ENCODE measurements around the gene WDFY2. TPM values are rescaled to one million over a fixed set of nuclear protein-coding genes. Genes with fewer than 3 reads are reported as not detected.

Gene WDFY2
- total RNA-seq, 6 donors from 2014 or later, result 13.4 to 34.0 (median 18.8) TPM

DNA sequence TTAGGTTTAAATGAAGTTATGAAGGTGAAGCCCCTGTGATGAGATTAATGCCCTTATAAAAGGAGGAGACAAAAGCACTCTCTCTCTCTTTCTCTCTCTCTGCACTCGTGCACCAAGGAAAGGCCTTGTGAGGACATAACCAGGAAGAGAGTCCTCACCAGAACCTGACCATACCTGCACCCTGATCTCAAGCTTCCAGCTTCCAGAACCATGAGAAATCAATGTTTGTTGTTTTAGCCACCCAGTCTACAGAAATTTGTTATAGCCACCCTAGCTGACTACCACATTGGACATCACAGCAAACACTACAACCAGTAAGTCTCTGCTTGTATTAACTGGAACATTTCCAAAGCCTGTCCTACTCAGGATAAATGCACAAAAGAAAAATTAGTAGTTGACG lies 34.7 kb upstream of the WDFY2 start:
- Histone ChIP-seq H3K27me3 (no peaks in the 10 kb centered on the region), H3K36me3 (no peaks in the 10 kb centered on the region), H3K9me3 (no peaks in the 10 kb centered on the region), H3K4me3 (no peak overlapping the region), H3K4me1 (peaks cover 0 to 6% (median 2%) of the 10 kb centered on the region in 4 donors), H3K27ac (no peak overlapping the region)
- TF ChIP-seq POLR2AphosphoS5 (IDR thresholded peaks at IDR 0.05) (no peak), POLR2A (IDR thresholded peaks at IDR 0.05) (no peak), EP300 (IDR thresholded peaks at IDR 0.05) (no peak)
- TF ChIP-seq, protein P1, sequence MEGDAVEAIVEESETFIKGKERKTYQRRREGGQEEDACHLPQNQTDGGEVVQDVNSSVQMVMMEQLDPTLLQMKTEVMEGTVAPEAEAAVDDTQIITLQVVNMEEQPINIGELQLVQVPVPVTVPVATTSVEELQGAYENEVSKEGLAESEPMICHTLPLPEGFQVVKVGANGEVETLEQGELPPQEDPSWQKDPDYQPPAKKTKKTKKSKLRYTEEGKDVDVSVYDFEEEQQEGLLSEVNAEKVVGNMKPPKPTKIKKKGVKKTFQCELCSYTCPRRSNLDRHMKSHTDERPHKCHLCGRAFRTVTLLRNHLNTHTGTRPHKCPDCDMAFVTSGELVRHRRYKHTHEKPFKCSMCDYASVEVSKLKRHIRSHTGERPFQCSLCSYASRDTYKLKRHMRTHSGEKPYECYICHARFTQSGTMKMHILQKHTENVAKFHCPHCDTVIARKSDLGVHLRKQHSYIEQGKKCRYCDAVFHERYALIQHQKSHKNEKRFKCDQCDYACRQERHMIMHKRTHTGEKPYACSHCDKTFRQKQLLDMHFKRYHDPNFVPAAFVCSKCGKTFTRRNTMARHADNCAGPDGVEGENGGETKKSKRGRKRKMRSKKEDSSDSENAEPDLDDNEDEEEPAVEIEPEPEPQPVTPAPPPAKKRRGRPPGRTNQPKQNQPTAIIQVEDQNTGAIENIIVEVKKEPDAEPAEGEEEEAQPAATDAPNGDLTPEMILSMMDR (IDR thresholded peaks at IDR 0.05), result no peak
- DNase-seq (no peak), ATAC-seq (ENCODE audit: low FRiP score in 2 of 2) (no peak)
- WGBS, 2 donors, result 73 to 87% methylated on average over 2 of the region's 2 CpGs

DNA sequence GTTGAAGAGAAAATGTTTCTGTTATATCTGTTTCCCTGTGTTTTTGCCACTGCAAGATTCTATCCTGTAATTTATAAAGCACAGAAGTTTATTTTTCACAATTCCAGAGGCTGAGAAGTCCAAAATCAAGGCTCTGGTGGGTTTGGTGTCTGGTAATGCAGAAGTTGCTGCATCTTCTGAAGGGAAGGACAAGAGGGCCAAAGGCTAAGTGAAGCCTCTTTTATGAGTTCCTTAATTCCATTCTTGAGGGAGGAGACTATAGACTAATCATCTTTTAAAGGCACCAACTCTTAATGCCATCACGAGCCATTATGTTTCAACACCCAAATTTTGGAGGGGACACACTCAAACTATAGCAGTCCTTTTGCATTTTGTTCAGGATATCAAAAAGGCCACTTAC lies 34.1 kb upstream of the WDFY2 start:
- ATAC-seq (ENCODE audit: low FRiP score in 2 of 2), result peak in 1 of 2 donors; percentile 42
- no peak for DNase-seq
- H3K4me1 ChIP-seq, result peaks cover 0 to 6% (median 2%) of the 10 kb centered on the region in 4 donors
- H3K27me3 ChIP-seq, result no peaks in the 10 kb centered on the region
- 82 to 85% methylated on average over 1 of the region's 1 CpG for WGBS, 2 donors
- no peak overlapping the region for H3K27ac ChIP-seq
- no peaks in the 10 kb centered on the region for H3K9me3 ChIP-seq
- no peak overlapping the region for H3K4me3 ChIP-seq
- no peaks in the 10 kb centered on the region for H3K36me3 ChIP-seq
- TF ChIP-seq EP300 (IDR thresholded peaks at IDR 0.05) (no peak), POLR2AphosphoS5 (IDR thresholded peaks at IDR 0.05) (no peak), POLR2A (IDR thresholded peaks at IDR 0.05) (no peak)
- TF ChIP-seq, protein P1 (IDR thresholded peaks at IDR 0.05), result no peak

DNA sequence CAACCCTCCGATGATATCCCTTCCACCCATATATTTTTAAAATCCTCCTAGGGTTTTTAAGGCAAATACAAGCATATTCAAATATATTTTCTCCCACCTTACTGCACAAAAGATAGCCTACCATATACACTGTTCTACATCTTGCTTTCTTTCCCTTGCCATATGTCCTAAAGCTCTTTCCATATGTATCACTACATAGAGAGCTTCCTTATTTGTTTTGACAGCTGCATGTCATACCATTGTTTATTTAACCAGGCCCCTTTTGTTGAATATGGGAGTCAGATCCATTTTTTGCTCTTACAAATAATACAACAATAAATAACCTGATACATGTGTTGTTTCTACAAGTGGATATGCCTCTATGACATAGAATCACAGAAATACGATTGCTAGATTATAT lies 32.8 kb upstream of the WDFY2 start:
- DNase-seq, result no peak
- no peak overlapping the region for H3K27ac ChIP-seq
- TF ChIP-seq, protein P1 (IDR thresholded peaks at IDR 0.05), result no peak
- no peak for TF ChIP-seq POLR2AphosphoS5 (IDR thresholded peaks at IDR 0.05)
- TF ChIP-seq EP300 (IDR thresholded peaks at IDR 0.05), result no peak
- no peak for TF ChIP-seq POLR2A (IDR thresholded peaks at IDR 0.05)
- WGBS, 2 donors, result 96 to 97% methylated on average over 2 of the region's 2 CpGs
- H3K4me3 ChIP-seq, result no peak overlapping the region
- no peaks in the 10 kb centered on the region for H3K27me3 ChIP-seq
- H3K36me3 ChIP-seq, result no peaks in the 10 kb centered on the region
- peaks cover 0 to 6% (median 2%) of the 10 kb centered on the region in 4 donors for H3K4me1 ChIP-seq
- H3K9me3 ChIP-seq, result no peaks in the 10 kb centered on the region
- no peak for ATAC-seq (ENCODE audit: low FRiP score in 2 of 2)

DNA sequence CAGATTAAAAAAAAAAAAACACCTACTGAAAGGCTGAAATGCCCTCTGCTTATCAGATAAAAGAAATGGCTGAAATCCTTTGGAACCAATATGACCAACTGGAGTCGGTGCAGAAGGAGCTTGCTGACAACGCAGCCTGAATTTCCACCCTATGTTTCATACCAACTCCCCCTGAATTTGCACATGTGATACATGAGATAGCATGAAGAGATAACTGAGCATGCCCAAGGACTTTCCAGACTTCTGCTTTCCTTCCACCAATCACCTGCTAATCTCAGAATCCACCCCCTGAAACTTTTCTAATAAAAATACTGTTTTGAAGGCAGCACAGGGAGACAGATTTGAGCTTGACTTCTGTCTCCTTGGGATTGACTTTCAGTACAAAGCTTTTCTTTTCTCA lies 32.2 kb upstream of the WDFY2 start:
- no peak for TF ChIP-seq POLR2AphosphoS5 (IDR thresholded peaks at IDR 0.05)
- TF ChIP-seq POLR2A (IDR thresholded peaks at IDR 0.05), result peak in 1 of 4 donors; percentile 26
- H3K4me1 ChIP-seq, result peaks cover 0 to 6% (median 2%) of the 10 kb centered on the region in 4 donors
- no peak overlapping the region for H3K4me3 ChIP-seq
- H3K27ac ChIP-seq, result no peak overlapping the region
- ATAC-seq (ENCODE audit: low FRiP score in 2 of 2) (no peak), DNase-seq (no peak)
- 46 to 66% methylated on average over 2 of the region's 2 CpGs for WGBS, 2 donors
- no peaks in the 10 kb centered on the region for H3K36me3 ChIP-seq
- no peaks in the 10 kb centered on the region for H3K27me3 ChIP-seq
- H3K9me3 ChIP-seq, result no peaks in the 10 kb centered on the region

DNA sequence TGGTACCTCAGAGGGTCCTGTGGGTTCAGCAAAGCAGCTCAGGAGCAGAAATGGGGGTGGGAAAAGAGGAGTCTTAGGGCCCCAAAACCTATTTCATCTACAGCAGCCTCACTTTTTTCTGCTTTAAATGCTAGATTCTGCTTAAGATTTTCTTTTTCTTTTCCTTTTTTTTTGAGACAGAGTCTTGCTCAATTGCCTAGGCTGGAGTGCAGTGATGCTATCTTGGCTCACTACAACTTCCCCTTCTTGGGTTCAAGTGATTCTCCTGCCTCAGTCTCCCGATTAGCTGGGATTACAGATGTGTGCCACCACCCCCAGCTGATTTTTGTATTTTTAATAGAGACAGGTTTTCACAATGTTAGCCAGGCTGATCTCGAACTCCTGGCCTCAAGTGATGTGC lies 30.7 kb upstream of the WDFY2 start:
- Histone ChIP-seq H3K9me3 (no peaks in the 10 kb centered on the region), H3K4me3 (no peak overlapping the region), H3K4me1 (peaks cover 0 to 11% (median 5%) of the 10 kb centered on the region in 4 donors), H3K27ac (no peak overlapping the region), H3K27me3 (no peaks in the 10 kb centered on the region), H3K36me3 (no peaks in the 10 kb centered on the region)
- no peak for ATAC-seq (ENCODE audit: low FRiP score in 2 of 2)
- TF ChIP-seq EP300 (IDR thresholded peaks at IDR 0.05) (no peak), POLR2AphosphoS5 (IDR thresholded peaks at IDR 0.05) (no peak)
- WGBS, 2 donors, result 73 to 78% methylated on average over 2 of the region's 2 CpGs
- no peak for DNase-seq

DNA sequence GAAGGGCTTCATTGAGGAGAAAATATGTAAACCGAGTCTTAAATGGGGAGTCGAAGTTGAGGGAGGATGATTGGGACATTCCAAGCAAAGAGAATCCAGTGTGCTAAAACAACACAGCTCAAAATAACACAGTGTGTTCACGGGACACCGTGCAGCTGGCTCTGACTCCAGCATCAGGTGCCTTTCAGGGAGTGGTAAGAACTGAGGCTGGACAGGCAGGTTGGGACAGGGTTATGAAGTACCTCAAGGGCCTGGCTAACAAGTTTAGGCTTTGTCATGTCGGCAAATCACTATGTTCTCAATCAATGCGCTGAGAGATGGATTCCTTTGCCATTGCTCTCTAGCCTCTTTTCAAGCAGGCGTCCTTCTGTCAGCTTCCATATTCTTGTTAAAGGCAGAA lies 27.5 kb upstream of the WDFY2 start:
- H3K4me1 ChIP-seq, result peaks cover 0 to 11% (median 0%) of the 10 kb centered on the region in 4 donors
- peak in 1 of 2 donors; percentile 49 for DNase-seq
- H3K27me3 ChIP-seq, result no peaks in the 10 kb centered on the region
- no peak overlapping the region for H3K27ac ChIP-seq
- no peak overlapping the region for H3K4me3 ChIP-seq
- 73 to 75% methylated on average over 7 of the region's 7 CpGs for WGBS, 2 donors
- TF ChIP-seq POLR2A (IDR thresholded peaks at IDR 0.05), result no peak
- TF ChIP-seq EP300 (IDR thresholded peaks at IDR 0.05), result no peak
- TF ChIP-seq POLR2AphosphoS5 (IDR thresholded peaks at IDR 0.05), result no peak
- TF ChIP-seq, protein P1 (IDR thresholded peaks at IDR 0.05), result no peak
- ATAC-seq (ENCODE audit: low FRiP score in 2 of 2), result peak in 1 of 2 donors; percentile 80
- no peaks in the 10 kb centered on the region for H3K36me3 ChIP-seq
- H3K9me3 ChIP-seq, result no peaks in the 10 kb centered on the region

All from upper lobe of left lung (tissue), 6 donors.